Measurements from ENCODE around the gene CLDN4.

- TF ChIP-seq EZH2 (IDR thresholded peaks at IDR 0.05; ENCODE audit: borderline replicate concordance), result no peak
- TF ChIP-seq CTCF (IDR thresholded peaks at IDR 0.05; ENCODE audit: poor library complexity), result no peak
These were observed 17.3 kb downstream of the CLDN4 start for GRCh38 chr7:73847941-73848723.
